ENCODE measurements around the gene CAMSAP2.
"Not testable (repeated sequence)": the region's sequence is repeated elsewhere in the genome, so short reads cannot be mapped to it uniquely, and the experiment has no call there.

Gene CAMSAP2

GRCh38 chr1:200738949-200739651, 407 bp downstream of the CAMSAP2 start:
- no peak for FAIRE-seq

GRCh38 chr1:200739702-200740570, 1.2 kb downstream of the CAMSAP2 start:
- FAIRE-seq, result no peak

- FAIRE-seq, result no peak
Observed at GRCh38 chr1:200740571-200741208, 2.0 kb downstream of the CAMSAP2 start.

GRCh38 chr1:200741551-200742207, 3.0 kb downstream of the CAMSAP2 start:
- FAIRE-seq, result no peak

GRCh38 chr1:200744143-200744542, 5.5 kb downstream of the CAMSAP2 start:
- no peak for FAIRE-seq

GRCh38 chr1:200749090-200749489, 10.4 kb downstream of the CAMSAP2 start:
- no peak for FAIRE-seq

- not testable (repeated sequence) for FAIRE-seq
Observed at GRCh38 chr1:200750749-200751148, 12.1 kb downstream of the CAMSAP2 start.

GRCh38 chr1:200751717-200752116, 13.0 kb downstream of the CAMSAP2 start:
- no peak for FAIRE-seq

GRCh38 chr1:200753650-200754198, 15.0 kb downstream of the CAMSAP2 start:
- FAIRE-seq, result no peak

- no peak for FAIRE-seq
Observed at GRCh38 chr1:200755456-200755855, 16.8 kb downstream of the CAMSAP2 start.

- peak; percentile 8 for FAIRE-seq
Observed at GRCh38 chr1:200762089-200762488, 23.4 kb downstream of the CAMSAP2 start.

- FAIRE-seq, result no peak
Observed at GRCh38 chr1:200767321-200767720, 28.6 kb downstream of the CAMSAP2 start.

GRCh38 chr1:200771625-200772555, 33.2 kb downstream of the CAMSAP2 start:
- FAIRE-seq, result no peak

GRCh38 chr1:200774311-200774710, 35.6 kb downstream of the CAMSAP2 start:
- no peak for FAIRE-seq

GRCh38 chr1:200774735-200775444, 36.2 kb downstream of the CAMSAP2 start:
- no peak for FAIRE-seq

- FAIRE-seq, result no peak
Observed at GRCh38 chr1:200775850-200776249, 37.2 kb downstream of the CAMSAP2 start.

- no peak for FAIRE-seq
Observed at GRCh38 chr1:200776949-200777348, 38.3 kb downstream of the CAMSAP2 start.

- FAIRE-seq, result no peak
Observed at GRCh38 chr1:200778766-200779165, 40.1 kb downstream of the CAMSAP2 start.

- FAIRE-seq, result no peak
Observed at GRCh38 chr1:200779326-200779725, 40.6 kb downstream of the CAMSAP2 start.

- no peak for FAIRE-seq
Observed at GRCh38 chr1:200780545-200781369, 42.1 kb downstream of the CAMSAP2 start.
